ENCODE results near the gene WHAMM.

DNA sequence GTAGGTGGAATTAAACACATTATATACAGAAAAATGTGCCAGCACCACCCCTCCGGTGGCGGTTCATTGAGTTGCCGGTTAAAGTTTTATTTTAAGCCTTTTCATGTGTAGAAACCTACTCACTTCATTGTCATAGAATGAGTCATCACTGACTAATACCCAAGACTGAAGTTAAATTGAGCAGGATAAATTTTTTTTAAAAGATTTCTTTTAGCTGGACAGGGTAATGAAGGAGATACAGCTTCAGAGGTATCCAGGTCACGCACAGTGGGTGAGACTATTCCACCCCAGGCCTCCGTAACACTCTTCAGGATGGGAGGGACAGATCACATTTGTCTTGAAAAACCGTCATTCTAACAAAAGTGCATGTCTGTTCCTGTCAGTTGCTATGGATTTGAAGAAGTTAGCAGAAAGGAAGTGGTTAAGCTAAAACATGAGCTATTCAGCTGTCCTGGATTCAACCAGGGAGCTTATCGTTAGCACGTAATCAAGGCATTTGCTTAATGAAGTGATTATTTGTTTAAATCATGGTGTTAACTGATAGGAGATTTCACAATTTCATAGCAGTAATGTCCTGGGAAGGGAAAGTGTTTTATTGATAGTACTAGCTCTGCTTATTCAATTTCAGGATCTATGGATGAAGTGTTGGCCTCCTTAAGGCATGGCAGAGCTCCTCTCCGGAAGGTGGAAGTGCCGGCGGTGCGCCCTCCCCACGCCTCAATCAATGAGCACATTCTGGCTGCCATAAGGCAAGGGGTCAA, 23.4 kb downstream of the WHAMM start:
- TF ChIP-seq, protein P1, sequence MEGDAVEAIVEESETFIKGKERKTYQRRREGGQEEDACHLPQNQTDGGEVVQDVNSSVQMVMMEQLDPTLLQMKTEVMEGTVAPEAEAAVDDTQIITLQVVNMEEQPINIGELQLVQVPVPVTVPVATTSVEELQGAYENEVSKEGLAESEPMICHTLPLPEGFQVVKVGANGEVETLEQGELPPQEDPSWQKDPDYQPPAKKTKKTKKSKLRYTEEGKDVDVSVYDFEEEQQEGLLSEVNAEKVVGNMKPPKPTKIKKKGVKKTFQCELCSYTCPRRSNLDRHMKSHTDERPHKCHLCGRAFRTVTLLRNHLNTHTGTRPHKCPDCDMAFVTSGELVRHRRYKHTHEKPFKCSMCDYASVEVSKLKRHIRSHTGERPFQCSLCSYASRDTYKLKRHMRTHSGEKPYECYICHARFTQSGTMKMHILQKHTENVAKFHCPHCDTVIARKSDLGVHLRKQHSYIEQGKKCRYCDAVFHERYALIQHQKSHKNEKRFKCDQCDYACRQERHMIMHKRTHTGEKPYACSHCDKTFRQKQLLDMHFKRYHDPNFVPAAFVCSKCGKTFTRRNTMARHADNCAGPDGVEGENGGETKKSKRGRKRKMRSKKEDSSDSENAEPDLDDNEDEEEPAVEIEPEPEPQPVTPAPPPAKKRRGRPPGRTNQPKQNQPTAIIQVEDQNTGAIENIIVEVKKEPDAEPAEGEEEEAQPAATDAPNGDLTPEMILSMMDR (conservative IDR thresholded peaks at IDR 0.05), result no peak; the same call in 1 of the 2 replicates
- TF ChIP-seq EZH2 (IDR thresholded peaks at IDR 0.05; ENCODE audit: low read depth), result no peak

All from PC-9 (cell line).